Thymus (tissue), 11 donors: ENCODE measurements around the gene CRMP1. TPM values are rescaled to one million over a fixed set of nuclear protein-coding genes. Genes with fewer than 3 reads are reported as not detected.

Source experiments
- DNase-seq, 9 donors: peaks; one replicate each; pipeline ENCODE4 v3.0.0-alpha.2; 2013; ENCODE audit warnings: low spot score in 9 of 9, low read depth in 6 of 9, missing footprints in 1 of 9
- H3K27ac ChIP-seq, 2 donors: one replicate each; pipeline ENCODE4 v1.5.1; 2013; ENCODE audit warnings: control low read depth in 1 of 2, low read depth in 1 of 2, low read length in 1 of 2, mild to moderate bottlenecking in 1 of 2, moderate library complexity in 1 of 2
- H3K27me3 ChIP-seq, 2 donors: one replicate each; pipeline ENCODE4 v1.5.1; 2013; ENCODE audit warnings: low read length in 1 of 2; ENCODE audit not compliant: control insufficient read depth in 2 of 2, insufficient read depth in 1 of 2
- H3K36me3 ChIP-seq, 2 donors: one replicate each; pipeline ENCODE4 v1.5.1; 2013; ENCODE audit warnings: low read length in 1 of 2, mild to moderate bottlenecking in 1 of 2, moderate library complexity in 1 of 2; ENCODE audit not compliant: control insufficient read depth in 2 of 2, insufficient read depth in 2 of 2
- H3K4me1 ChIP-seq, 2 donors: one replicate each; pipeline ENCODE4 v1.5.1; 2013; ENCODE audit warnings: low read length in 2 of 2; ENCODE audit not compliant: control insufficient read depth in 2 of 2, insufficient read depth in 2 of 2
- H3K4me3 ChIP-seq, 2 donors: one replicate each; pipeline ENCODE4 v1.5.1; 2013; ENCODE audit warnings: low read length in 2 of 2, control low read depth in 1 of 2, mild to moderate bottlenecking in 1 of 2
- H3K9me3 ChIP-seq, 2 donors: one replicate each; pipeline ENCODE4 v1.5.1; 2013; ENCODE audit warnings: low read length in 1 of 2, mild to moderate bottlenecking in 1 of 2; ENCODE audit not compliant: control insufficient read depth in 2 of 2, insufficient read depth in 1 of 2
- WGBS: extraction: QIAGEN DNeasy Blood & Tissue Kit; methylation state at CpG from one replicate; pipeline ENCODE4 v1.1.7; 2013; 5-methylcytosine and 5-hydroxymethylcytosine counted together
- polyA plus RNA-seq: library from polyadenylated mRNA; stranded (reverse); fragments of 200-250 nt; gene quantifications from one replicate; pipeline ENCODE4 v1.2.3, GENCODE V29; 2013
- total RNA-seq: library from RNA; stranded (reverse); fragments of 120-200 nt; gene quantifications from one replicate; pipeline ENCODE4 v1.2.4, GENCODE V29; 2013
- donor health status: healthy.

The CRMP1 gene
- total and polyA plus RNA-seq, 2 donors: 1.7 to 7.0 TPM

GRCh38 chr4:5912614-5913019 is 19.7 kb upstream of the CRMP1 start:
- H3K4me1 ChIP-seq: no peaks in the 10 kb centered on the region
- H3K36me3 ChIP-seq: no peaks in the 10 kb centered on the region
- H3K27me3 ChIP-seq: no peaks in the 10 kb centered on the region
- WGBS: 88% methylated on average over 1 of the region's 1 CpG
- H3K4me3 ChIP-seq: no peak overlapping the region
- no peaks in the 10 kb centered on the region for H3K9me3 ChIP-seq
- DNase-seq: peak in 1 of 9 donors; percentile 24
- no peak overlapping the region for H3K27ac ChIP-seq

GRCh38 chr4:5908876-5909427 is 16.1 kb upstream of the CRMP1 start:
- no peaks in the 10 kb centered on the region for H3K36me3 ChIP-seq
- WGBS: 38% methylated on average over 3 of the region's 3 CpGs
- H3K27me3 ChIP-seq: peaks cover 0 to 2% of the 10 kb centered on the region in 2 donors
- no peaks in the 10 kb centered on the region for H3K9me3 ChIP-seq
- H3K4me3 ChIP-seq: no peak overlapping the region
- no peak for DNase-seq
- H3K4me1 ChIP-seq: no peaks in the 10 kb centered on the region
- H3K27ac ChIP-seq: no peak overlapping the region

GRCh38 chr4:5906191-5906590 is 13.3 kb upstream of the CRMP1 start:
- H3K27me3 ChIP-seq: peaks cover 0 to 3% of the 10 kb centered on the region in 2 donors
- no peaks in the 10 kb centered on the region for H3K4me1 ChIP-seq
- WGBS: 50% methylated on average over 5 of the region's 5 CpGs
- no peaks in the 10 kb centered on the region for H3K9me3 ChIP-seq
- H3K27ac ChIP-seq: no peak overlapping the region
- no peak for DNase-seq
- H3K4me3 ChIP-seq: no peak overlapping the region
- H3K36me3 ChIP-seq: no peaks in the 10 kb centered on the region

GRCh38 chr4:5905714-5906113 is 12.8 kb upstream of the CRMP1 start:
- H3K4me1 ChIP-seq: no peaks in the 10 kb centered on the region
- H3K9me3 ChIP-seq: no peaks in the 10 kb centered on the region
- H3K27me3 ChIP-seq: peaks cover 0 to 3% of the 10 kb centered on the region in 2 donors
- no peak overlapping the region for H3K27ac ChIP-seq
- 16% methylated on average over 8 of the region's 8 CpGs for WGBS
- no peak overlapping the region for H3K4me3 ChIP-seq
- no peak for DNase-seq
- H3K36me3 ChIP-seq: no peaks in the 10 kb centered on the region

GRCh38 chr4:5900844-5901243 is 8.0 kb upstream of the CRMP1 start:
- Histone ChIP-seq H3K27ac (no peak overlapping the region), H3K27me3 (peaks cover 0 to 6% of the 10 kb centered on the region in 2 donors)
- WGBS: 86% methylated on average over 5 of the region's 5 CpGs

GRCh38 chr4:5899881-5900280 is 7.0 kb upstream of the CRMP1 start:
- Histone ChIP-seq H3K4me1 (no peaks in the 10 kb centered on the region), H3K4me3 (no peak overlapping the region), H3K27me3 (peaks cover 0 to 7% of the 10 kb centered on the region in 2 donors), H3K27ac (no peak overlapping the region), H3K36me3 (no peaks in the 10 kb centered on the region), H3K9me3 (no peaks in the 10 kb centered on the region)
- WGBS: 80% methylated on average over 5 of the region's 5 CpGs
- DNase-seq: no peak

More at GRCh38 chr4:5900844-5901243, 8.0 kb upstream of the CRMP1 start:
- H3K4me1 ChIP-seq: no peaks in the 10 kb centered on the region
- H3K4me3 ChIP-seq: no peak overlapping the region
- H3K36me3 ChIP-seq: no peaks in the 10 kb centered on the region
- no peak for DNase-seq
- no peaks in the 10 kb centered on the region for H3K9me3 ChIP-seq

GRCh38 chr4:5899396-5899795 is 6.5 kb upstream of the CRMP1 start:
- 93% methylated on average over 1 of the region's 1 CpG for WGBS
- no peak for DNase-seq
- H3K4me3 ChIP-seq: no peak overlapping the region
- no peaks in the 10 kb centered on the region for H3K9me3 ChIP-seq
- no peaks in the 10 kb centered on the region for H3K36me3 ChIP-seq
- no peaks in the 10 kb centered on the region for H3K4me1 ChIP-seq
- peaks cover under 1 to 11% of the 10 kb centered on the region in 2 donors for H3K27me3 ChIP-seq
- H3K27ac ChIP-seq: no peak overlapping the region

- no peaks in the 10 kb centered on the region for H3K36me3 ChIP-seq
- no peak overlapping the region for H3K27ac ChIP-seq
- 91% methylated on average over 13 of the region's 13 CpGs for WGBS
- DNase-seq: no peak
- H3K4me3 ChIP-seq: no peak overlapping the region
- H3K9me3 ChIP-seq: no peaks in the 10 kb centered on the region
- H3K4me1 ChIP-seq: no peaks in the 10 kb centered on the region
- peaks cover 17 to 21% of the 10 kb centered on the region in 2 donors for H3K27me3 ChIP-seq
Measured at GRCh38 chr4:5897674-5898073, 4.8 kb upstream of the CRMP1 start.

GRCh38 chr4:5895287-5895686 is 2.4 kb upstream of the CRMP1 start:
- no peak overlapping the region for H3K27ac ChIP-seq
- H3K9me3 ChIP-seq: no peaks in the 10 kb centered on the region
- H3K27me3 ChIP-seq: peaks cover 41% of the 10 kb centered on the region in 2 donors
- H3K36me3 ChIP-seq: no peaks in the 10 kb centered on the region
- no peak overlapping the region for H3K4me3 ChIP-seq
- no peak for DNase-seq
- no peaks in the 10 kb centered on the region for H3K4me1 ChIP-seq
- 88% methylated on average over 4 of the region's 4 CpGs for WGBS
